Peyer's patch (tissue), 4 donors: Measurements from ENCODE around the gene TYROBP.

Experiments
- POLR2A ChIP-seq, 2 donors: fragments of 450-650 bp; IDR thresholded peaks; one replicate each; pipeline ENCODE4 v1.5.1; 2017; ENCODE audit warnings: antibody characterized with exemption in 2 of 2, mild to moderate bottlenecking in 2 of 2, moderate library complexity in 2 of 2
- TF ChIP-seq, protein P1 (sequence below), 6 experiments: fragments of 450-650 bp in 4 of 6; fragments of 200-600 bp in 2 of 6; sonication (generic) in 1 of 6; IDR thresholded peaks; one replicate each; pipeline ENCODE4 v1.5.1; 2017 to 2019; ENCODE audit warnings: antibody characterized with exemption in 6 of 6, mild to moderate bottlenecking in 3 of 6, moderate library complexity in 1 of 6

GRCh38 chr19:35896643-35897040 is 11.5 kb downstream of the TYROBP start:
- TF ChIP-seq, protein P1, sequence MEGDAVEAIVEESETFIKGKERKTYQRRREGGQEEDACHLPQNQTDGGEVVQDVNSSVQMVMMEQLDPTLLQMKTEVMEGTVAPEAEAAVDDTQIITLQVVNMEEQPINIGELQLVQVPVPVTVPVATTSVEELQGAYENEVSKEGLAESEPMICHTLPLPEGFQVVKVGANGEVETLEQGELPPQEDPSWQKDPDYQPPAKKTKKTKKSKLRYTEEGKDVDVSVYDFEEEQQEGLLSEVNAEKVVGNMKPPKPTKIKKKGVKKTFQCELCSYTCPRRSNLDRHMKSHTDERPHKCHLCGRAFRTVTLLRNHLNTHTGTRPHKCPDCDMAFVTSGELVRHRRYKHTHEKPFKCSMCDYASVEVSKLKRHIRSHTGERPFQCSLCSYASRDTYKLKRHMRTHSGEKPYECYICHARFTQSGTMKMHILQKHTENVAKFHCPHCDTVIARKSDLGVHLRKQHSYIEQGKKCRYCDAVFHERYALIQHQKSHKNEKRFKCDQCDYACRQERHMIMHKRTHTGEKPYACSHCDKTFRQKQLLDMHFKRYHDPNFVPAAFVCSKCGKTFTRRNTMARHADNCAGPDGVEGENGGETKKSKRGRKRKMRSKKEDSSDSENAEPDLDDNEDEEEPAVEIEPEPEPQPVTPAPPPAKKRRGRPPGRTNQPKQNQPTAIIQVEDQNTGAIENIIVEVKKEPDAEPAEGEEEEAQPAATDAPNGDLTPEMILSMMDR (IDR thresholded peaks at IDR 0.05) = no peak
- no peak for TF ChIP-seq POLR2A (IDR thresholded peaks at IDR 0.05)
